Measurements from ENCODE around the gene CWF19L2.
"Not testable (repeated sequence)": the region's sequence is repeated elsewhere in the genome, so short reads cannot be mapped to it uniquely, and the experiment has no call there.

CWF19L2 gene
- total RNA-seq, result 5.4 to 22.8 (median 17.5) reads per million in 18 experiments

- DNase-seq, result peak; percentile 95 to 97
Observed at GRCh38 chr11:107457558-107458271, at the start of gene CWF19L2. TSS of gene CWF19L2 (minus strand) at chr11:107457825. CDS start at chr11:107457816, 9 bp downstream.

- DNase-seq, result no peak
Observed at GRCh38 chr11:107505647-107506225, 48.1 kb upstream of the CWF19L2 start.

- no peak for DNase-seq
Observed at GRCh38 chr11:107504981-107505380, 47.4 kb upstream of the CWF19L2 start.

GRCh38 chr11:107501713-107502112, 44.1 kb upstream of the CWF19L2 start:
- DNase-seq, result no peak

GRCh38 chr11:107497371-107497770, 39.7 kb upstream of the CWF19L2 start:
- DNase-seq, result not testable (repeated sequence)

- no peak for DNase-seq
Observed at GRCh38 chr11:107496011-107496410, 38.4 kb upstream of the CWF19L2 start.

GRCh38 chr11:107494055-107494454, 36.4 kb upstream of the CWF19L2 start:
- no peak for DNase-seq

GRCh38 chr11:107493117-107493516, 35.5 kb upstream of the CWF19L2 start:
- no peak for DNase-seq

- no peak for DNase-seq
Observed at GRCh38 chr11:107490836-107491235, 33.2 kb upstream of the CWF19L2 start.

GRCh38 chr11:107482234-107482633, 24.6 kb upstream of the CWF19L2 start:
- no peak for DNase-seq

GRCh38 chr11:107478922-107479321, 21.3 kb upstream of the CWF19L2 start:
- DNase-seq, result no peak

GRCh38 chr11:107477820-107478219, 20.2 kb upstream of the CWF19L2 start:
- no peak for DNase-seq

GRCh38 chr11:107473792-107474191, 16.2 kb upstream of the CWF19L2 start:
- DNase-seq, result no peak

GRCh38 chr11:107472966-107473365, 15.3 kb upstream of the CWF19L2 start:
- no peak for DNase-seq

- no peak for DNase-seq
Observed at GRCh38 chr11:107468596-107468995, 11.0 kb upstream of the CWF19L2 start.

GRCh38 chr11:107467696-107468095, 10.1 kb upstream of the CWF19L2 start:
- DNase-seq, result no peak

- DNase-seq, result not testable (repeated sequence)
Observed at GRCh38 chr11:107466275-107466866, 8.7 kb upstream of the CWF19L2 start.

- peak in 1 of 2 donors; percentile 0 for DNase-seq
Observed at GRCh38 chr11:107457205-107457557, 444 bp downstream of the CWF19L2 start.

- DNase-seq, result no peak
Observed at GRCh38 chr11:107453594-107454286, 3.9 kb downstream of the CWF19L2 start.

GRCh38 chr11:107446822-107447431, 10.7 kb downstream of the CWF19L2 start:
- DNase-seq, result no peak

GRCh38 chr11:107442715-107443215, 14.9 kb downstream of the CWF19L2 start:
- DNase-seq, result no peak

- DNase-seq, result no peak
Observed at GRCh38 chr11:107439586-107440167, 17.9 kb downstream of the CWF19L2 start.
